ENCODE results near the gene SPTBN4.

- TF ChIP-seq, protein P1, sequence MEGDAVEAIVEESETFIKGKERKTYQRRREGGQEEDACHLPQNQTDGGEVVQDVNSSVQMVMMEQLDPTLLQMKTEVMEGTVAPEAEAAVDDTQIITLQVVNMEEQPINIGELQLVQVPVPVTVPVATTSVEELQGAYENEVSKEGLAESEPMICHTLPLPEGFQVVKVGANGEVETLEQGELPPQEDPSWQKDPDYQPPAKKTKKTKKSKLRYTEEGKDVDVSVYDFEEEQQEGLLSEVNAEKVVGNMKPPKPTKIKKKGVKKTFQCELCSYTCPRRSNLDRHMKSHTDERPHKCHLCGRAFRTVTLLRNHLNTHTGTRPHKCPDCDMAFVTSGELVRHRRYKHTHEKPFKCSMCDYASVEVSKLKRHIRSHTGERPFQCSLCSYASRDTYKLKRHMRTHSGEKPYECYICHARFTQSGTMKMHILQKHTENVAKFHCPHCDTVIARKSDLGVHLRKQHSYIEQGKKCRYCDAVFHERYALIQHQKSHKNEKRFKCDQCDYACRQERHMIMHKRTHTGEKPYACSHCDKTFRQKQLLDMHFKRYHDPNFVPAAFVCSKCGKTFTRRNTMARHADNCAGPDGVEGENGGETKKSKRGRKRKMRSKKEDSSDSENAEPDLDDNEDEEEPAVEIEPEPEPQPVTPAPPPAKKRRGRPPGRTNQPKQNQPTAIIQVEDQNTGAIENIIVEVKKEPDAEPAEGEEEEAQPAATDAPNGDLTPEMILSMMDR (conservative IDR thresholded peaks at IDR 0.05 in 1 of 2, IDR thresholded peaks at IDR 0.05 in 1 of 2; ENCODE audit: extremely low read depth in 1 of 2, insufficient read depth in 1 of 2, low read depth in 1 of 2, low read length in 2 of 2): no peak
- no peak for TF ChIP-seq EZH2 (IDR thresholded peaks at IDR 0.05; ENCODE audit: borderline replicate concordance, low read length)
Observed at GRCh38 chr19:40588110-40588854, 121.5 kb downstream of the SPTBN4 start.
